K562 (cell line): Measurements from ENCODE around the gene LETM1. TPM values are rescaled to one million over a fixed set of nuclear protein-coding genes. Genes with fewer than 3 reads are reported as not detected.

ENCODE experiments used
- ASH1L ChIP-seq: fragments of 450-650 bp; IDR thresholded peaks from 2 replicates; pipeline ENCODE4 v1.6.1; 2018; ENCODE audit warnings: borderline replicate concordance, mild to moderate bottlenecking, low read depth; ENCODE audit not compliant: partially characterized antibody
- DPF2 ChIP-seq: fragments of 450-650 bp; IDR thresholded peaks from 2 replicates; pipeline ENCODE4 v1.6.1; 2016
- HLTF ChIP-seq: fragments of 450-650 bp; IDR thresholded peaks from 2 replicates; pipeline ENCODE4 v1.6.1; 2016
- KLF1 ChIP-seq: fragments of 450-650 bp; IDR thresholded peaks from 2 replicates; pipeline ENCODE4 v1.6.1; 2016; ENCODE audit warnings: missing genetic modification characterization, missing compliant biosample characterization
- KLF10 ChIP-seq: fragments of 250-450 bp; sonication (Bioruptor Pico); IDR thresholded peaks from 2 replicates; pipeline ENCODE4 v1.6.1; 2021; ENCODE audit warnings: matching md5 sums
- MEF2D ChIP-seq: conservative IDR thresholded peaks from 2 replicates; pipeline ENCODE4 v1.6.1; 2016; ENCODE audit warnings: low read depth, missing genetic modification characterization, missing compliant biosample characterization
- MIER1 ChIP-seq: fragments of 450-650 bp; IDR thresholded peaks from 2 replicates; pipeline ENCODE4 v1.6.1; 2016; ENCODE audit warnings: antibody characterized with exemption, mild to moderate bottlenecking, low read depth
- MYC ChIP-seq, 2 experiments: fragments of 250-450 bp in 1 of 2; sonication (Bioruptor Pico) in 1 of 2; IDR thresholded peaks; 2 replicates each; pipeline versions ENCODE4 v1.5.1 to v1.6.1; 2012 to 2021; ENCODE audit warnings: low read depth in 2 of 2, borderline replicate concordance in 1 of 2, improper control_type of control experiment in 1 of 2, low read length in 1 of 2, mild to moderate bottlenecking in 1 of 2, moderate library complexity in 1 of 2
- NBN ChIP-seq: fragments of 450-650 bp; IDR thresholded peaks from 2 replicates; pipeline ENCODE4 v1.6.1; 2016; ENCODE audit warnings: low read depth, mild to moderate bottlenecking
- NFIC ChIP-seq: fragments of 450-650 bp; IDR thresholded peaks from 2 replicates; pipeline ENCODE4 v1.6.1; 2017; ENCODE audit warnings: mild to moderate bottlenecking, inconsistent platforms
- NR4A1 ChIP-seq, 2 experiments: fragments of 250-450 bp in 1 of 2; fragments of 450-650 bp in 1 of 2; sonication (Bioruptor Pico) in 1 of 2; IDR thresholded peaks; 2 replicates each; pipeline versions ENCODE4 v1.4.0 to v1.6.1; 2016 to 2020; ENCODE audit warnings: mild to moderate bottlenecking in 2 of 2, missing compliant biosample characterization in 1 of 2, missing genetic modification characterization in 1 of 2, moderate library complexity in 1 of 2
- PHB2 ChIP-seq: fragments of 450-650 bp; IDR thresholded peaks from 2 replicates; pipeline ENCODE4 v1.6.1; 2017; ENCODE audit warnings: low read depth
- PKNOX1 ChIP-seq: fragments of 450-650 bp; IDR thresholded peaks from 2 replicates; pipeline ENCODE4 v1.6.1; 2016
- RBM15 ChIP-seq: fragments of 200-400 bp; formaldehyde crosslinking; IDR thresholded peaks from 2 replicates; pipeline ENCODE4 v1.6.1; 2018; ENCODE audit warnings: mild to moderate bottlenecking, low read length, moderate library complexity; ENCODE audit not compliant: insufficient read depth
- RNF2 ChIP-seq: sonication (generic); IDR thresholded peaks from 2 replicates; pipeline ENCODE4 v1.6.1; 2016
- SOX6 ChIP-seq: fragments of 450-650 bp; IDR thresholded peaks from 2 replicates; pipeline ENCODE4 v1.6.1; 2014; ENCODE audit warnings: mild to moderate bottlenecking
- TAF15 ChIP-seq: fragments of 200-400 bp; formaldehyde crosslinking; IDR thresholded peaks from 2 replicates; pipeline ENCODE4 v1.6.1; 2017; ENCODE audit warnings: mild to moderate bottlenecking, low read depth, low read length, moderate library complexity
- TEAD4 ChIP-seq, 2 experiments: sonication (generic) in 1 of 2; formaldehyde crosslinking in 1 of 2; IDR thresholded peaks; 2 replicates each; pipeline versions ENCODE4 v1.6.1 to v1.8.0; 2012 to 2022; ENCODE audit warnings: borderline replicate concordance in 1 of 2, inconsistent platforms in 1 of 2, low read length in 1 of 2, mild to moderate bottlenecking in 1 of 2, missing genetic modification reagents in 1 of 2
- TFAP4 ChIP-seq: sonication (generic); formaldehyde crosslinking; IDR thresholded peaks from 2 replicates; pipeline ENCODE4 v1.8.0; 2022; ENCODE audit warnings: missing genetic modification reagents, mild to moderate bottlenecking, moderate library complexity, borderline replicate concordance
- YY1 ChIP-seq, 3 experiments: IDR thresholded peaks; 2 replicates each; pipeline ENCODE4 v1.6.1; 2011; ENCODE audit warnings: low read length in 2 of 3, mild to moderate bottlenecking in 2 of 3, moderate library complexity in 2 of 3, borderline replicate concordance in 1 of 3, control low read depth in 1 of 3, low read depth in 1 of 3; ENCODE audit not compliant: insufficient read depth in 3 of 3, insufficient replicate concordance in 2 of 3, control insufficient read depth in 1 of 3, insufficient read length in 1 of 3; ENCODE audit errors: extremely low read depth in 1 of 3
- ZFX ChIP-seq: sonication (generic); formaldehyde crosslinking; IDR thresholded peaks from 2 replicates; pipeline ENCODE4 v1.8.0; 2022; ENCODE audit warnings: mild to moderate bottlenecking, missing genetic modification reagents, moderate library complexity
- ZNF12 ChIP-seq: sonication (generic); formaldehyde crosslinking; IDR thresholded peaks from 2 replicates; pipeline ENCODE4 v1.4.0; 2020; ENCODE audit warnings: mild to moderate bottlenecking, missing genetic modification reagents
- ZNF639 ChIP-seq, 2 experiments: fragments of 200-800 bp in 1 of 2; sonication (Bioruptor generic) in 1 of 2; sonication (generic) in 1 of 2; formaldehyde crosslinking in 1 of 2; IDR thresholded peaks in 1 of 2; conservative IDR thresholded peaks in 1 of 2; 2 replicates each; pipeline versions ENCODE4 v1.5.0 to v1.6.1; 2016 to 2020; ENCODE audit warnings: missing compliant biosample characterization in 1 of 2, missing genetic modification characterization in 1 of 2, missing genetic modification reagents in 1 of 2
- polyA plus RNA-seq, 8 experiments: library from polyadenylated mRNA; depleted of rRNA in 4 of 8; stranded (reverse) in 5 of 8; unstranded in 3 of 8; fragments of >200 nt; fragmentation: Nextera tagmentation in 2 of 8; fragmentation: Illumina TruSeq in 1 of 8; extraction: Ambion mirVana in 2 of 8; extraction: Trizol in 1 of 8; gene quantifications; 2 replicates each; pipeline versions ENCODE4 v1.2.1 to v1.2.3, GENCODE V29; 2011 to 2014; ENCODE audit warnings: inconsistent platforms in 1 of 8, missing spikeins in 1 of 8
- total RNA-seq, 7 experiments: library from RNA; depleted of rRNA in 6 of 7; stranded (reverse); fragments of >200 nt in 6 of 7; fragmentation: Illumina TruSeq in 2 of 7; extraction: Trizol in 2 of 7; gene quantifications; 2 replicates each; pipeline versions ENCODE4 v1.2.1 to v1.2.3, GENCODE V29; 2011 to 2021; ENCODE audit warnings: low replicate concordance in 1 of 7

The LETM1 gene
- total and polyA plus RNA-seq, 9 of the 15 experiments (the other 6 are each of a cell fraction or from before 2014, with no cell fraction given) = 3.9 to 109 (median 35.0) TPM

GRCh38 chr4:1784789-1785591 is 71.0 kb downstream of the LETM1 start (continued):
- TF ChIP-seq PKNOX1 (peak; percentile 30; the same call in 1 of the 2 replicates), ZFX (CRISPR knock-in tag) (peak; percentile 45; the same call in 1 of the 2 replicates), MYC (IDR thresholded peaks at IDR 0.05; ENCODE audit: low read depth, low read length) (no peak; the same call in 1 of the 2 replicates), MYC (CRISPR knock-in tag; IDR thresholded peaks at IDR 0.05; ENCODE audit: borderline replicate concordance, low read depth) (0 out of 2 replicates have a peak, but pooled peaks have one; percentile 14), MEF2D (tag) (peak; percentile 35; the same call in 1 of the 2 replicates), KLF1 (tag) (peak; percentile 49; the same call in 1 of the 2 replicates), MIER1 (0 out of 2 replicates have a peak, but pooled peaks have one; percentile 13), SOX6 (peak; percentile 65; the same call in 1 of the 2 replicates), DPF2 (peak; percentile 93), RNF2 (peak; percentile 90), RBM15 (no peak), NFIC (peak; percentile 84), ZNF12 (no peak), TAF15 (no peak), NBN (peak; percentile 64; the same call in 1 of the 2 replicates), KLF10 (no peak), TEAD4 (IDR thresholded peaks at IDR 0.05; ENCODE audit: low read length) (peak; percentile 87), TEAD4 (CRISPR knock-in tag; IDR thresholded peaks at IDR 0.05; ENCODE audit: borderline replicate concordance) (no peak), NR4A1 (CRISPR knock-in tag; IDR thresholded peaks at IDR 0.05) (no peak), NR4A1 (tag; IDR thresholded peaks at IDR 0.05) (peak; percentile 83), ZNF639 (CRISPR knock-in tag; conservative IDR thresholded peaks at IDR 0.05 in 1 of 2, IDR thresholded peaks at IDR 0.05 in 1 of 2) (peak in 1 of 2 experiments; percentile 50; a peak in 1 of 4 replicates), YY1 (IDR thresholded peaks at IDR 0.05; ENCODE audit: borderline replicate concordance in 1 of 3, control insufficient read depth in 1 of 3, extremely low read depth in 1 of 3, insufficient read depth in 3 of 3, insufficient read length in 1 of 3, insufficient replicate concordance in 2 of 3, low read depth in 1 of 3, low read length in 2 of 3) (peak in 2 of 3 experiments; percentile 20 to 30), ASH1L (no peak), HLTF (0 out of 2 replicates have a peak, but pooled peaks have one; percentile 63), TFAP4 (CRISPR knock-in tag) (peak; percentile 82), PHB2 (peak; percentile 53; the same call in 1 of the 2 replicates)
